HG02970 (cell line): ENCODE results near the gene MRTFA.

ENCODE experiments used
- ATAC-seq: cut with Tn5 transposase; IDR thresholded peaks from one replicate; pipeline ENCODE4 v1.9.1; 2021; ENCODE audit warnings: mild to moderate bottlenecking, moderate library complexity, moderate number of reproducible peaks; ENCODE audit not compliant: unreplicated experiment, low FRiP score

The MRTFA gene

GRCh38 chr22:40376149-40376548 lies 260.4 kb downstream of the MRTFA start:
- no peak for ATAC-seq

GRCh38 chr22:40374567-40374966 lies 262.0 kb downstream of the MRTFA start:
- ATAC-seq = no peak

GRCh38 chr22:40368836-40369235 lies 267.7 kb downstream of the MRTFA start:
- ATAC-seq = no peak

DNA sequence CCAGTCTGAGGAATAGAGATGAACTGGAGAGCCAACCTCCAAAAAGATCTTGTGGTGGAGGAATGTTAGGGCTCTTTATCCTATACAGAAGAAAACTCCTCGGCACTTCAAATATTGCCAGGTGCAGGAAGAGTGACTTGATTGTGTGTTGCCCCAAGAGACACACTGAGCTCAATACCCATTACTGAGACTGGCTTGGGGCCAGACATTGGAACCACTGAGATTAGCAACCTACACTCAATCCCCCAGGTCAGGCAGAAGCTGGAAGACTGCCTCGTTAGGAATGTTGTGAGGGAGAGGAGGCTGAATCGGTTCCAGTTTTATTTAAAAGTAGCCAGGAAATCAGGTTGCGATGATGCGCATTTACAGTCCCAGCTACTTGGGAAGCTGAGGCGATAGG lies 268.5 kb downstream of the MRTFA start:
- ATAC-seq = no peak

DNA sequence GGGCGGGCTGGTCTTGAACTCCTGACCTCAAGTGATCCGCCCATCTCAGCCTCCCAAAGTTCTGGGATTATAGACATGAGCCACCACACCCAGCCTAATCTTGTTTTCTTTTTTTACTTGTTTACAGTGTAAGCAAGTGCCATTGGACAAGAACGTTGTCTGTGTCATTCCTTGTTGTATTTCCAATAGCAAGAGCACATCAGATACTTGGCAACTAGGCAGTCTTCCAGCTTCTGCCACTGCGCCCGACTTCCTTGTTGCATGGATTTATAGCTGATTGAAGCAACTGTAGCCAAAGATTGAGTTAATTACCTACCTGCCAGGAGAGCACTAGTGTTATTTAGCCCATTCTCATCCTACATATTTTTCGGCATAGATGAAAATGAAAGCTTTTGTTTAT lies 269.2 kb downstream of the MRTFA start:
- no peak for ATAC-seq

- ATAC-seq = no peak
Measured at GRCh38 chr22:40366068-40366467, 270.5 kb downstream of the MRTFA start.

DNA sequence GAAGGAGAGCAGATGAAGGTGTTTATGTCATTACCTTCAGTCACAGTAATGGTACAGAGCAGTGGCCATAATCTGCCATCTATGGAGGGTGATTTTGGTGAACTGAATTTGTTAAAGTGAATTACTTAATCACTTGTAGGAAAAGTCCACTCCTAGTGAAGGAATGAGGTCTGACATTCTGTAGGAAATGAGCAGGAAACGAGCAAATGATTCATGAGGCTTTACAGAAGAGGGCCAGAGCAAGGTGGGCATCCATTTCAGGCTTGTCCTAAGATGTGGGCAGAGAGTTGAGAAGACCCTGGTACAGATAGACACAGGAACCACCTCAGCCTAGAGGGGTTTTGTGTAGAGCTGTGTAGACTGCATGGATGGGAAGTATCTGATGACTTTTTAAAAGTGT lies 272.1 kb downstream of the MRTFA start:
- ATAC-seq = no peak

DNA sequence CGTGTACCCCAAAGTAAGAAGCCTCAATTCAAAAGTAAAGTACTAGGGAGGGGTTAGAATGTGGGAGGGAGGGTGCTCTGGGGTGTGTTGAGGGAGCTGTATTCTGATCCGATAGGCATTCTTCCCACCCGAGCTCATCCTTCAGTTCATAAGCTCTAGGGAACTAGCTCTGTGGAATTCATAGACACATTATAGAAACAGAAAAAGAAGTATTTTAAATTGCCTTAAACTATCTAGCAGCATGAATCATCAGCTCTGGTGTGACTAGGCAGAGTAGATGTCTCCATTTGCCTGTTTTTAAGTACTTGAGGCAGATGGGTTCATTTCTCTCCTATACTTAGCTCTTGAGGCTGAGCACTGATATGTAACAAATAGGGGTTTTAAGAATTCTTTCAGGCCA lies 273.5 kb downstream of the MRTFA start:
- ATAC-seq = no peak

DNA sequence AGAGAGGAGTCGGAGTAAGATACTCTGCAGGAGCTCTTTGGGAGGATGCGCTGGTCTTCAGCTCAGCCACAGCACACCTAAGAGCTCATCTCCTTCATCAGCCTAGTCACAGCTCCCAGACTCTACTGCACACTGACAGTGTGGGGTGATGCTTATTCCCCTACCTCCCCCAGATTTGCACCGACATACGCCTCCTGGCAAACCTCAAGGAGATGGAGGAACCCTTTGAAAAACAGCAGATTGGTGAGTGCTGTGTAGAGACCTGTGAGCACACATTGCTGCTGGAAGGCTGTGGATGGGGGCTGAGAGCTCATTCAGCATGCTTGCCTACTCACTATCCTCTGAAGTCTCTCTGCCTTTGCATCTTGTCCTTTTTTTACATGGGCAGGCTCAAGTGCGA lies 275.4 kb downstream of the MRTFA start:
- ATAC-seq = no peak
